ENCODE data around the gene DPYSL4. TPM values are rescaled to one million over a fixed set of nuclear protein-coding genes. Genes with fewer than 3 reads are reported as not detected.

DPYSL4 gene
- total RNA-seq, 1 donor from 2014 or later, result 0.53 TPM

GRCh38 chr10:132205650-132206376 lies 19.1 kb downstream of the DPYSL4 start:
- Mint-ChIP-seq H3K27me3 (no peaks in the 10 kb centered on the region), H3K36me3 (ENCODE audit: low read depth) (no peaks in the 10 kb centered on the region), H3K4me3 (no peak overlapping the region), H3K9me3 (no peaks in the 10 kb centered on the region), H3K4me1 (peaks cover 5% of the 10 kb centered on the region), H3K27ac (no peak overlapping the region)
- ATAC-seq (ENCODE audit: low read depth) (no peak), DNase-seq (no peak)
- ChIA-PET POLR2A (no interaction called here), CTCF (no interaction called here)
- TF ChIP-seq CTCF (IDR thresholded peaks at IDR 0.05), result no peak
- intact Hi-C loops (cut with micrococcal nuclease), result no loop called here

- no peak overlapping the region for H3K27ac Mint-ChIP-seq
- CTCF ChIA-PET, result no interaction called here
- intact Hi-C loops (cut with micrococcal nuclease), result no loop called here
Measured at GRCh38 chr10:132206377-132206745, 19.6 kb downstream of the DPYSL4 start.

GRCh38 chr10:132206806-132207535 lies 20.2 kb downstream of the DPYSL4 start:
- CTCF ChIA-PET, result no interaction called here
- H3K9me3 Mint-ChIP-seq, result no peaks in the 10 kb centered on the region
- peaks cover under 1% of the 10 kb centered on the region for H3K36me3 Mint-ChIP-seq (ENCODE audit: low read depth)
- H3K27me3 Mint-ChIP-seq, result no peaks in the 10 kb centered on the region
- TF ChIP-seq CTCF (IDR thresholded peaks at IDR 0.05), result no peak
- peaks cover 5% of the 10 kb centered on the region for H3K4me1 Mint-ChIP-seq
- DNase-seq, result no peak
- H3K4me3 Mint-ChIP-seq, result no peak overlapping the region
- no peak for ATAC-seq (ENCODE audit: low read depth)
- POLR2A ChIA-PET, result no interaction called here
- intact Hi-C loops (cut with micrococcal nuclease), result no loop called here
- H3K27ac Mint-ChIP-seq, result no peak overlapping the region

More at GRCh38 chr10:132206377-132206745, 19.6 kb downstream of the DPYSL4 start:
- DNase-seq (no peak), ATAC-seq (ENCODE audit: low read depth) (no peak)
- POLR2A ChIA-PET, result no interaction called here
- H3K9me3 Mint-ChIP-seq, result no peaks in the 10 kb centered on the region
- no peak overlapping the region for H3K4me3 Mint-ChIP-seq
- no peaks in the 10 kb centered on the region for H3K27me3 Mint-ChIP-seq
- no peaks in the 10 kb centered on the region for H3K36me3 Mint-ChIP-seq (ENCODE audit: low read depth)
- H3K4me1 Mint-ChIP-seq, result peaks cover 5% of the 10 kb centered on the region
- no peak for TF ChIP-seq CTCF (IDR thresholded peaks at IDR 0.05)

- TF ChIP-seq CTCF (IDR thresholded peaks at IDR 0.05), result no peak
- H3K27ac Mint-ChIP-seq, result no peak overlapping the region
- H3K4me1 Mint-ChIP-seq, result peaks cover 5% of the 10 kb centered on the region
- H3K4me3 Mint-ChIP-seq, result no peak overlapping the region
- H3K36me3 Mint-ChIP-seq (ENCODE audit: low read depth), result peaks cover 6% of the 10 kb centered on the region
- ATAC-seq (ENCODE audit: low read depth), result no peak
- DNase-seq, result no peak
- H3K27me3 Mint-ChIP-seq, result no peaks in the 10 kb centered on the region
- POLR2A ChIA-PET, result no interaction called here
- CTCF ChIA-PET, result no interaction called here
- no peaks in the 10 kb centered on the region for H3K9me3 Mint-ChIP-seq
- intact Hi-C loops (cut with micrococcal nuclease), result no loop called here
Measured at GRCh38 chr10:132207536-132208461, 21.1 kb downstream of the DPYSL4 start.

Measured in activated B cell treated with CpG ODN at 0.5 μM for 24 hours (primary cell).